ENCODE data around the gene TACR1.

- TF ChIP-seq EZH2 (IDR thresholded peaks at IDR 0.05; ENCODE audit: borderline replicate concordance) = no peak
- TF ChIP-seq, protein P1, sequence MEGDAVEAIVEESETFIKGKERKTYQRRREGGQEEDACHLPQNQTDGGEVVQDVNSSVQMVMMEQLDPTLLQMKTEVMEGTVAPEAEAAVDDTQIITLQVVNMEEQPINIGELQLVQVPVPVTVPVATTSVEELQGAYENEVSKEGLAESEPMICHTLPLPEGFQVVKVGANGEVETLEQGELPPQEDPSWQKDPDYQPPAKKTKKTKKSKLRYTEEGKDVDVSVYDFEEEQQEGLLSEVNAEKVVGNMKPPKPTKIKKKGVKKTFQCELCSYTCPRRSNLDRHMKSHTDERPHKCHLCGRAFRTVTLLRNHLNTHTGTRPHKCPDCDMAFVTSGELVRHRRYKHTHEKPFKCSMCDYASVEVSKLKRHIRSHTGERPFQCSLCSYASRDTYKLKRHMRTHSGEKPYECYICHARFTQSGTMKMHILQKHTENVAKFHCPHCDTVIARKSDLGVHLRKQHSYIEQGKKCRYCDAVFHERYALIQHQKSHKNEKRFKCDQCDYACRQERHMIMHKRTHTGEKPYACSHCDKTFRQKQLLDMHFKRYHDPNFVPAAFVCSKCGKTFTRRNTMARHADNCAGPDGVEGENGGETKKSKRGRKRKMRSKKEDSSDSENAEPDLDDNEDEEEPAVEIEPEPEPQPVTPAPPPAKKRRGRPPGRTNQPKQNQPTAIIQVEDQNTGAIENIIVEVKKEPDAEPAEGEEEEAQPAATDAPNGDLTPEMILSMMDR (IDR thresholded peaks at IDR 0.05; ENCODE audit: poor library complexity) = no peak
Measured at GRCh38 chr2:75102011-75102410, 97.3 kb downstream of the TACR1 start.
